ENCODE results near the gene PKNOX2. TPM values are rescaled to one million over a fixed set of nuclear protein-coding genes. Genes with fewer than 3 reads are reported as not detected.

Gene PKNOX2
- total RNA-seq, 4 donors from 2014 or later = 1.5 to 4.6 (median 2.8) TPM

- no peak for DNase-seq (ENCODE audit: low spot score in 2 of 2)
- 90 to 91% methylated on average over 8 of the region's 8 CpGs for WGBS, 2 donors
- H3K4me3 ChIP-seq (ENCODE audit: low read depth, poor library complexity, severe bottlenecking) = no peak overlapping the region
- no peak for TF ChIP-seq POLR2A (IDR thresholded peaks at IDR 0.05)
- TF ChIP-seq, protein P1, sequence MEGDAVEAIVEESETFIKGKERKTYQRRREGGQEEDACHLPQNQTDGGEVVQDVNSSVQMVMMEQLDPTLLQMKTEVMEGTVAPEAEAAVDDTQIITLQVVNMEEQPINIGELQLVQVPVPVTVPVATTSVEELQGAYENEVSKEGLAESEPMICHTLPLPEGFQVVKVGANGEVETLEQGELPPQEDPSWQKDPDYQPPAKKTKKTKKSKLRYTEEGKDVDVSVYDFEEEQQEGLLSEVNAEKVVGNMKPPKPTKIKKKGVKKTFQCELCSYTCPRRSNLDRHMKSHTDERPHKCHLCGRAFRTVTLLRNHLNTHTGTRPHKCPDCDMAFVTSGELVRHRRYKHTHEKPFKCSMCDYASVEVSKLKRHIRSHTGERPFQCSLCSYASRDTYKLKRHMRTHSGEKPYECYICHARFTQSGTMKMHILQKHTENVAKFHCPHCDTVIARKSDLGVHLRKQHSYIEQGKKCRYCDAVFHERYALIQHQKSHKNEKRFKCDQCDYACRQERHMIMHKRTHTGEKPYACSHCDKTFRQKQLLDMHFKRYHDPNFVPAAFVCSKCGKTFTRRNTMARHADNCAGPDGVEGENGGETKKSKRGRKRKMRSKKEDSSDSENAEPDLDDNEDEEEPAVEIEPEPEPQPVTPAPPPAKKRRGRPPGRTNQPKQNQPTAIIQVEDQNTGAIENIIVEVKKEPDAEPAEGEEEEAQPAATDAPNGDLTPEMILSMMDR (IDR thresholded peaks at IDR 0.05) = no peak
- intact Hi-C loops (cut with DNase I; ENCODE audit: low total_unique reads) = no loop called here
Observed at GRCh38 chr11:125267548-125267947, 103.0 kb downstream of the PKNOX2 start.

DNA sequence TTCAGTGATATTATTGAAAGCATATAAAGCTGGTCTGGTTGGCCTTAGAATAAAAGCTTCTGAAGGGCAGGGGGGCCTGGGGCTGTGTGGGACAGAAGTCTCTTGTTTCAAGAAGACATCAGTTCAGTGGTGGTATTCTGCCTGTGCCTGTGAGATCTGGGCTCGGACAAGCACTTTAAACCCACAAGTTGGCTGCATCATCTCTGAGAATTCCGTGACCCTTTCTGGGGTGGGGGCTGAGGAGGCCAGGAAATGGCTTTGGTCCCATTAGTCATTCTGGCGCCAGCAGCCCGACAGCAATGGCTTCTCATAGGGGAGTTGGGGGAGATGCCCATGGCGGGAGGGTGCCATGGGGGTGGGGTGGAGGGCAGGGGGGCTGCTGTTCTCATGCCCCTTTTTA lies 104.1 kb downstream of the PKNOX2 start:
- TF ChIP-seq POLR2A (IDR thresholded peaks at IDR 0.05) = no peak
- TF ChIP-seq, protein P1 (IDR thresholded peaks at IDR 0.05) = no peak
- no peak for DNase-seq (ENCODE audit: low spot score in 2 of 2)
- intact Hi-C loops (cut with DNase I; ENCODE audit: low total_unique reads) = no loop called here
- 80 to 81% methylated on average over 5 of the region's 5 CpGs for WGBS, 2 donors
- no peak overlapping the region for H3K4me3 ChIP-seq (ENCODE audit: low read depth, poor library complexity, severe bottlenecking)

DNA sequence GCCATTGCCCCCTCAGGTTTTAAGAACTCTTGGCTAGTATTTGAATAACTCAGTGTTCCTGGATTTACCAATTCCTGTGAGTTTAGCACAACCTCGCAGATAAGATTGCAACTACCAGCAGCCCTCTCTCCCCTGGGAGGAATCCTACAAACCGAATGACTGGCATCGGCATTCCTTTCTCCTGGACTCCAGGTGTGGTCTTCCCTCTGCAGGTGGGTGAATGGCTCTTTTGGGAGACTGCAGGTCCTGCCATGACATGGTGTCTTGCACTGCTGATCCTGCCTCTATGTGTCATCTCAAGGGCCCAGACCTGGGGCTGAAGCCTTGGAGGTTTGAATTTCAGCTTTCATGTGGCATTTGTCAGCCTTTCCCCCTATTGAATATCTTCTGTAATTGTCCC lies 105.6 kb downstream of the PKNOX2 start:
- 90 to 96% methylated on average over 3 of the region's 3 CpGs for WGBS, 2 donors
- DNase-seq (ENCODE audit: low spot score in 2 of 2) = no peak
- TF ChIP-seq POLR2A (IDR thresholded peaks at IDR 0.05) = no peak
- TF ChIP-seq, protein P1 (IDR thresholded peaks at IDR 0.05) = no peak
- intact Hi-C loops (cut with DNase I; ENCODE audit: low total_unique reads) = no loop called here
- no peak overlapping the region for H3K4me3 ChIP-seq (ENCODE audit: low read depth, poor library complexity, severe bottlenecking)

DNA sequence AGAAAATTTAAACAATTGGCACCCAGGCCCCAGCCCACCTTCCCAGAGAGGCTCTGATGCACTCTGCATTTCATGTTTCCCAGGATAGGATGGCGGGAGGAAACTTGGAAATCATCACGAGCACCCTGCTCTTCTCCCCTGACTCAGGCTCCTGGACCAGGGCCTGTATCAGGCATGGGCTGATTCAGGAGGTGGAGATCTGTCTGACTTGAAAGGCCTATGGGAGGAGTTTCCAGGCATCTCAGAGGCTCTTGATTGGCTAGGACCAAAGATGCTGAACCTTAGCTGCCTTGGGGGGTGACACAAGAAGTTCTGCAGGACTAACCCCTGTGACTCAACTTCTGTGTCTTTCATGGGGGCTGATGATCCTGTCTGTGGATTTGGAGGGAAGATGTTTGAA lies 106.2 kb downstream of the PKNOX2 start:
- no peak for TF ChIP-seq POLR2A (IDR thresholded peaks at IDR 0.05)
- TF ChIP-seq, protein P1 (IDR thresholded peaks at IDR 0.05) = no peak
- 77 to 79% methylated on average over 2 of the region's 2 CpGs for WGBS, 2 donors
- no peak for DNase-seq (ENCODE audit: low spot score in 2 of 2)
- intact Hi-C loops (cut with DNase I; ENCODE audit: low total_unique reads) = no loop called here
- no peak overlapping the region for H3K4me3 ChIP-seq (ENCODE audit: low read depth, poor library complexity, severe bottlenecking)

DNA sequence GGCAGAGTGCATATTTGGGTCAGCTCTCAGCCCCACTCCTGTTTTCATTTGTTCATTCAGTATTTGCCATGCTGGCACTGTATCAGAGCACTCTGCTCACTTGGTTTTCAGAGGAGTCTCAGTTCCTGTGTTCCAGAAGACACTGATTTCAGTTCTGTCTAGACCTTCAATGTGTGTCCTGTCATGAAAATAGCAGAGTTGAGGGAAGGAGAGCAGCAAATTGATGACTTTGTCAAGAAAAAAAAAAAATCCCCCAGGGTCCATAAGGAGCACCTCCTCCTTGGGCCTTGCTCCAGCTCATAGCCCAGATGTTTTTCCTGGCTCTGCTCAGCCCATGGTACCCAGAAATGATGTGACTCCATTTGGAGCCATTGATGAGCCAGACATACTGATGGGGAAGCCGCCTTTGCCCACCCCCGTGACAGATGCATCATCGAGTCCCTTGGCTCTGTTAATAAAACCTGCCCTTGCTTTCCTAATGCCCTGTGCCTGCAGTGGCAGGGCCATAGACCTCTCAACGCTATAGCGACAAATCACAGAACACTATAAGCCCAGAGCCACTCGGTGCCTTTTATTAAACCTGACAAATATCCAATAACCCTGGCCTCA lies 107.0 kb downstream of the PKNOX2 start:
- WGBS, 2 donors = 68 to 71% methylated on average over 6 of the region's 6 CpGs
- intact Hi-C loops (cut with DNase I; ENCODE audit: low total_unique reads) = no loop called here
- no peak overlapping the region for H3K4me3 ChIP-seq (ENCODE audit: low read depth, poor library complexity, severe bottlenecking)
- DNase-seq (ENCODE audit: low spot score in 2 of 2) = no peak
- TF ChIP-seq, protein P1 (IDR thresholded peaks at IDR 0.05) = no peak
- TF ChIP-seq POLR2A (IDR thresholded peaks at IDR 0.05) = no peak

- no peak for DNase-seq (ENCODE audit: low spot score in 2 of 2)
- intact Hi-C loops (cut with DNase I; ENCODE audit: low total_unique reads) = no loop called here
- WGBS, 2 donors = 56 to 73% methylated on average over 3 of the region's 3 CpGs
Observed at GRCh38 chr11:125272092-125272491, 107.5 kb downstream of the PKNOX2 start.

More at GRCh38 chr11:125272092-125272491, 107.5 kb downstream of the PKNOX2 start:
- no peak overlapping the region for H3K4me3 ChIP-seq (ENCODE audit: low read depth, poor library complexity, severe bottlenecking)
- TF ChIP-seq, protein P1 (IDR thresholded peaks at IDR 0.05) = no peak
- no peak for TF ChIP-seq POLR2A (IDR thresholded peaks at IDR 0.05)

All from lower leg skin (tissue), 4 donors.